ENCODE measurements around the gene P2RY8.
"Not testable (repeated sequence)": the region's sequence is repeated elsewhere in the genome, so short reads cannot be mapped to it uniquely, and the experiment has no call there.

The P2RY8 gene

DNA sequence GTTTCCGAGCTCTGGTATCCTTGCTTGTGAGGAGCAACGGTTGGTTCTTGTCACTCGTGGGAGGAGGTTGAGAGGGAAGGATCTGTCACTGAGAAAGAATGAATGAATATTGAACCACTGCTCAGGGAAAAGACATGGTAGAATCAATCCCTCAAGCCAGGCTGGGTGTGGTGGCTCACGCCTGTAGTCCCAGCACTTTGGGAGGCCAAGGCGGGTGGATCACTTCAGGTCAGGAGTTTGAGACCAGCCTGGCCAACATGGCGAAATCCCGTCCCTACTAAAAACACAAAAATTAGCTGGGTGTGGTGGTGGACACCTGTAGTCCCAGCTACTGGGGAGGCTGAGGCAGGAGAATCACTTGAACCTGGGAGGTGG is 718 bp upstream of the P2RY8 start:
- not testable (repeated sequence) for H3K23ac ChIP-seq (ENCODE audit: low read length in 2 of 2); H3K9me3 ChIP-seq (ENCODE audit: control insufficient read depth, low read length); H2BK120ac ChIP-seq (ENCODE audit: low read depth, low read length); H2BK5ac ChIP-seq (ENCODE audit: low read depth, low read length, poor library complexity, severe bottlenecking); H3K79me1 ChIP-seq (replicated peaks; ENCODE audit: low read length, poor library complexity, severe bottlenecking); DNase-seq; H3K4me2 ChIP-seq (ENCODE audit: low read length, poor library complexity, severe bottlenecking); H3K27ac ChIP-seq (ENCODE audit: low read length, poor library complexity, severe bottlenecking); H3K27me3 ChIP-seq (ENCODE audit: control insufficient read depth in 1 of 2, insufficient read depth in 1 of 2, low read length in 2 of 2); H3K36me3 ChIP-seq (ENCODE audit: control insufficient read depth in 1 of 2, insufficient read depth in 2 of 2, low read depth in 1 of 2, low read length in 2 of 2); H3K4ac ChIP-seq (ENCODE audit: low read depth in 1 of 2, low read length in 2 of 2); H4K8ac ChIP-seq (ENCODE audit: low read length); H4K91ac ChIP-seq (ENCODE audit: low read length); H2BK12ac ChIP-seq (ENCODE audit: low read length in 2 of 2); H3K18ac ChIP-seq (ENCODE audit: low read depth in 1 of 2, low read length in 2 of 2); H2BK15ac ChIP-seq (ENCODE audit: low read depth, poor library complexity, severe bottlenecking); H3K4me1 ChIP-seq (ENCODE audit: control insufficient read depth, insufficient read depth, low read depth, low read length); H2AFZ ChIP-seq (ENCODE audit: low read depth, low read length); H2AK5ac ChIP-seq (ENCODE audit: low read length, severe bottlenecking); H3K14ac ChIP-seq (ENCODE audit: low read length in 2 of 2)
- H3K4me3 ChIP-seq (ENCODE audit: insufficient read depth in 1 of 2, low read depth in 1 of 2, low read length in 2 of 2): peak overlapping the region in 1 of 2 experiments; percentile 37
- 85% methylated on average over 5 of the region's 7 CpGs for WGBS
- H3K9ac ChIP-seq (ENCODE audit: low read length): peak overlapping the region; percentile 15

DNA sequence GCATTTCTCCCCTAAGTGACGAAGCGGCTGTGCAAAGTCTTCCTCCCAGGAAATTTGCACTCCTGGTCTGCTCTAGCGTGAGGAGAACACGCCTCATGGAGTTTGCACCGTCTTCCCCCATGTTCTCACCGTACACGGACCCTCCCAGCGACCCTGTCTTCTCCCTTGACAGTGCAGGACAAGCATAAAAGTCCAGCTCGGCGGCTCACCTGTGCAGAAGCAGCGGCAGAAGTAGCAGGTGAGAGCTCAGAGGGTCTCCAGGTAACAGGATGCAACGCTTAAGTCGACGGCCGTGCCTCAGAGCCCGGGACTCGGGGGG is 314 bp downstream of the P2RY8 start:
- Histone ChIP-seq H3K14ac (ENCODE audit: low read length in 2 of 2) (no peak overlapping the region), H4K8ac (ENCODE audit: low read length) (no peak overlapping the region), H3K9ac (ENCODE audit: low read length) (no peak overlapping the region), H3K79me1 (replicated peaks; ENCODE audit: low read length, poor library complexity, severe bottlenecking) (no peaks in the 10 kb centered on the region), H3K23ac (ENCODE audit: low read length in 2 of 2) (no peak overlapping the region), H3K9me3 (ENCODE audit: control insufficient read depth, low read length) (no peaks in the 10 kb centered on the region), H3K18ac (ENCODE audit: low read depth in 1 of 2, low read length in 2 of 2) (no peak overlapping the region), H2AFZ (ENCODE audit: low read depth, low read length) (no peak overlapping the region), H2BK12ac (ENCODE audit: low read length in 2 of 2) (no peak overlapping the region), H3K27me3 (ENCODE audit: control insufficient read depth in 1 of 2, insufficient read depth in 1 of 2, low read length in 2 of 2) (no peaks in the 10 kb centered on the region), H2BK15ac (ENCODE audit: low read depth, poor library complexity, severe bottlenecking) (no peak overlapping the region), H3K4me2 (ENCODE audit: low read length, poor library complexity, severe bottlenecking) (no peak overlapping the region), H3K36me3 (ENCODE audit: control insufficient read depth in 1 of 2, insufficient read depth in 2 of 2, low read depth in 1 of 2, low read length in 2 of 2) (no peaks in the 10 kb centered on the region), H3K4me3 (ENCODE audit: insufficient read depth in 1 of 2, low read depth in 1 of 2, low read length in 2 of 2) (no peak overlapping the region), H3K27ac (ENCODE audit: low read length, poor library complexity, severe bottlenecking) (no peak overlapping the region), H2AK5ac (ENCODE audit: low read length, severe bottlenecking) (no peak overlapping the region), H3K4me1 (ENCODE audit: control insufficient read depth, insufficient read depth, low read depth, low read length) (no peaks in the 10 kb centered on the region), H2BK5ac (ENCODE audit: low read depth, low read length, poor library complexity, severe bottlenecking) (no peak overlapping the region), H4K91ac (ENCODE audit: low read length) (no peak overlapping the region), H2BK120ac (ENCODE audit: low read depth, low read length) (no peak overlapping the region), H3K4ac (ENCODE audit: low read depth in 1 of 2, low read length in 2 of 2) (no peak overlapping the region)
- WGBS: 89% methylated on average over 17 of the region's 17 CpGs
- no peak for DNase-seq

DNA sequence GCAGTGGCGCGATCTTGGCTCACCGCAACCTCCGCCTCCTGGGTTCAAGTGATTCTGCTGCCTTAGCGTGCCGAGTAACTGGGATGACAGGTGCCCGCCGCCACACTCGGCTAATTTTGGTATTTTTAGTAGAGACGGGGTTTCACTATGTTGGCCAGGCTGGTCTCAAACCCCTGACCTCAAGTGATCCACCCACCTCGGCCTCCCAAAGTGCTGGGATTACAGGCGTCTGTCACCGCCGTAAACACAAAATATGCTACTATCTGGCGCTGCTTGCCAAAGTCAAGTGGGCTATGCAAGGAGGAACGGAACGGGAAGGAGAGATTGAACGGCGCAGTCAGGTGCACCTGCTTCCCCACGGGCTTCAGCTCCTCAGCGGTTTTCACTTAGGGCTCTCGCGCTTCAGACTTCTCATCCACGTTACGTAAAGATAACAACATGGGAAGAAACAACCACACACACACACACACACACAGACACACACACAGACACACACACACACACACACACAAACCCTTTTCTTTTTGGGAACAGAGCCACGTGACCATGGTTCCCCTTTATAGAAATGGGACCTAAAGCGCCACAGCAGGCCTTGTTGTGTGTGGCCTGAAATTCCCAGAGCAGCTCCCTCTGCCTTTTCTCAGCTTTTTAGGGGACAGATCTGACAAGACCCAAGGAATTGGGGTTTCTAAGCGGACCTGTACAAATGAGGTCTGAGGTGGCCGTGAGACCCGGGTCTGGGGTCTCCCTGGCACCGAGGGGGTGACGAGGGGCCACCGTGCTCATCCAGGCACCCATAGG is 1.5 kb downstream of the P2RY8 start:
- Histone ChIP-seq H3K27me3 (ENCODE audit: control insufficient read depth in 1 of 2, insufficient read depth in 1 of 2, low read length in 2 of 2) (no peaks in the 10 kb centered on the region), H2BK120ac (ENCODE audit: low read depth, low read length) (no peak overlapping the region), H3K4ac (ENCODE audit: low read depth in 1 of 2, low read length in 2 of 2) (no peak overlapping the region), H3K4me2 (ENCODE audit: low read length, poor library complexity, severe bottlenecking) (no peak overlapping the region), H2BK5ac (ENCODE audit: low read depth, low read length, poor library complexity, severe bottlenecking) (no peak overlapping the region), H2AFZ (ENCODE audit: low read depth, low read length) (no peak overlapping the region), H3K18ac (ENCODE audit: low read depth in 1 of 2, low read length in 2 of 2) (no peak overlapping the region), H3K4me1 (ENCODE audit: control insufficient read depth, insufficient read depth, low read depth, low read length) (no peaks in the 10 kb centered on the region), H4K91ac (ENCODE audit: low read length) (no peak overlapping the region), H3K9me3 (ENCODE audit: control insufficient read depth, low read length) (no peaks in the 10 kb centered on the region), H3K27ac (ENCODE audit: low read length, poor library complexity, severe bottlenecking) (no peak overlapping the region), H2BK15ac (ENCODE audit: low read depth, poor library complexity, severe bottlenecking) (no peak overlapping the region), H3K79me1 (replicated peaks; ENCODE audit: low read length, poor library complexity, severe bottlenecking) (no peaks in the 10 kb centered on the region), H4K8ac (ENCODE audit: low read length) (no peak overlapping the region), H3K14ac (ENCODE audit: low read length in 2 of 2) (no peak overlapping the region), H3K9ac (ENCODE audit: low read length) (no peak overlapping the region), H3K23ac (ENCODE audit: low read length in 2 of 2) (no peak overlapping the region), H2AK5ac (ENCODE audit: low read length, severe bottlenecking) (no peak overlapping the region), H3K36me3 (ENCODE audit: control insufficient read depth in 1 of 2, insufficient read depth in 2 of 2, low read depth in 1 of 2, low read length in 2 of 2) (no peaks in the 10 kb centered on the region), H2BK12ac (ENCODE audit: low read length in 2 of 2) (no peak overlapping the region), H3K4me3 (ENCODE audit: insufficient read depth in 1 of 2, low read depth in 1 of 2, low read length in 2 of 2) (no peak overlapping the region)
- WGBS: 89% methylated on average over 33 of the region's 33 CpGs
- DNase-seq: no peak

DNA sequence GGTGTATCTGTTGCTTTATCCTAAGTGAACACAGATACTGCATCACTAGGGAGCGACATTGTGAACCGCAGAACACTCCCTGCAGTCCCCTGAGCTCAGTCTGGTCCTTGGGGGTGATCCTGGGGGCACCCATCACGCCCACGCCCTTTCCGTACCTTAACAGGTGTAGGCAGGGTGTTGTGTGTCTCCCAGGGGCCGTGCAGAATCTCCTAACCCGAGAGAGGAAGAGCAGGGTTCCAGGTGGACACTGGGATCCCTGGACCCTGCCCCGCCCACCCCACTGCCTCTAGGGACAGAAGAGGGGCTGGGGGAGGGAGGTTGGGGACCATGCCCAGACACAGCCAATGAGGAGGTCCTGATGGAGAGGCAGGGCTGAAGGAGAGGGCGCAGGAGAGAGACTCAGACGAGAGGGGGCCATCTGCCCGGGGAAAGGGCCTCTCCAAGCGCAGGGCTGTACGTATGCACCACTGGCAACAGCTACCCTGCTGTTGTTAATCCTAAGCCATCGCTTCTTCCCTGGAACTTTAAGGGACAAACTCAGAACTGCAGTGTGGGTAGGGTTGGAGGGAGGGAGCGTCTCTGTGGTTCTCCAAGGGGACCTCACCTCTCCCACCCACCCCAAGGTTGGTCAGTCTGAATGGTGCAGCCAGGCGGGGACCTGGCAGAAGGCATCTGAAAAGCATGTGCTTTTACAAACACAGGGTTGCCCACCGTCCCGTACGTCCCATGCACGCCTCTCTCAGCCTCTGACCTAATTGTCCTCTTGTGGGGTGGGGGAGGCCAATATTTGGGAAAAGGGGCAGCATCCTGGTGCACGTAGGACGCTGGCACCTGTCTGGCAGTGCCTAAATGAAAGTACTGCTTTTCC is 2.5 kb downstream of the P2RY8 start:
- Histone ChIP-seq H4K8ac (ENCODE audit: low read length) (no peak overlapping the region), H3K36me3 (ENCODE audit: control insufficient read depth in 1 of 2, insufficient read depth in 2 of 2, low read depth in 1 of 2, low read length in 2 of 2) (no peaks in the 10 kb centered on the region), H2AFZ (ENCODE audit: low read depth, low read length) (no peak overlapping the region), H3K27me3 (ENCODE audit: control insufficient read depth in 1 of 2, insufficient read depth in 1 of 2, low read length in 2 of 2) (no peaks in the 10 kb centered on the region), H3K4me3 (ENCODE audit: insufficient read depth in 1 of 2, low read depth in 1 of 2, low read length in 2 of 2) (no peak overlapping the region), H3K4ac (ENCODE audit: low read depth in 1 of 2, low read length in 2 of 2) (no peak overlapping the region), H3K79me1 (replicated peaks; ENCODE audit: low read length, poor library complexity, severe bottlenecking) (no peaks in the 10 kb centered on the region), H2AK5ac (ENCODE audit: low read length, severe bottlenecking) (no peak overlapping the region), H3K18ac (ENCODE audit: low read depth in 1 of 2, low read length in 2 of 2) (no peak overlapping the region), H4K91ac (ENCODE audit: low read length) (no peak overlapping the region), H3K14ac (ENCODE audit: low read length in 2 of 2) (no peak overlapping the region), H3K9me3 (ENCODE audit: control insufficient read depth, low read length) (no peaks in the 10 kb centered on the region), H2BK15ac (ENCODE audit: low read depth, poor library complexity, severe bottlenecking) (no peak overlapping the region), H2BK12ac (ENCODE audit: low read length in 2 of 2) (no peak overlapping the region), H3K23ac (ENCODE audit: low read length in 2 of 2) (no peak overlapping the region), H3K27ac (ENCODE audit: low read length, poor library complexity, severe bottlenecking) (no peak overlapping the region), H2BK5ac (ENCODE audit: low read depth, low read length, poor library complexity, severe bottlenecking) (no peak overlapping the region), H2BK120ac (ENCODE audit: low read depth, low read length) (no peak overlapping the region), H3K4me2 (ENCODE audit: low read length, poor library complexity, severe bottlenecking) (no peak overlapping the region), H3K9ac (ENCODE audit: low read length) (no peak overlapping the region), H3K4me1 (ENCODE audit: control insufficient read depth, insufficient read depth, low read depth, low read length) (no peaks in the 10 kb centered on the region)
- whole genome bisulfite sequencing: 71% methylated on average over 20 of the region's 22 CpGs
- DNase-seq: no peak

All from mesenchymal stem cell (in vitro differentiated cells and primary cell).